Astrocyte (in vitro differentiated cells and primary cell): Measurements from ENCODE around the gene CKMT2. TPM values are rescaled to one million over a fixed set of nuclear protein-coding genes. Genes with fewer than 3 reads are reported as not detected.

Source experiments
- DNase-seq: peaks from one replicate; pipeline ENCODE4 v3.0.0-alpha.2; 2010; ENCODE audit warnings: low read depth
- FAIRE-seq: peaks from 2 replicates; lab custom pipeline; 2011; peaks lifted over from hg19 to GRCh38; lab: Jason Lieb, UNC
- H2AFZ ChIP-seq: 2 replicates; pipeline ENCODE4 v1.6.0; 2012; ENCODE audit warnings: low read depth, low read length, inconsistent platforms
- H3K27ac ChIP-seq: 2 replicates; pipeline ENCODE4 v1.5.1; 2011; ENCODE audit warnings: low read depth, low read length, inconsistent platforms
- H3K27me3 ChIP-seq: 2 replicates; pipeline ENCODE4 v1.6.0; 2011; ENCODE audit warnings: low read length, inconsistent platforms; ENCODE audit not compliant: insufficient read depth
- H3K36me3 ChIP-seq: 2 replicates; pipeline ENCODE4 v1.5.1; 2011; ENCODE audit warnings: low read length, inconsistent platforms; ENCODE audit not compliant: insufficient read depth
- H3K4me1 ChIP-seq: 2 replicates; pipeline ENCODE4 v1.5.1; 2011; ENCODE audit warnings: low read length, inconsistent platforms; ENCODE audit not compliant: insufficient read depth
- H3K4me2 ChIP-seq: 2 replicates; pipeline ENCODE4 v1.6.0; 2012; ENCODE audit warnings: low read length, inconsistent platforms
- H3K4me3 ChIP-seq: 2 replicates; pipeline ENCODE4 v1.5.1; 2011; ENCODE audit warnings: low read depth, mild to moderate bottlenecking, low read length, inconsistent platforms; ENCODE audit not compliant: insufficient read depth
- H3K79me2 ChIP-seq: 2 replicates; pipeline ENCODE4 v1.6.0; 2012; ENCODE audit warnings: mild to moderate bottlenecking, low read length, inconsistent platforms; ENCODE audit not compliant: insufficient read depth
- H3K9ac ChIP-seq: 2 replicates; pipeline ENCODE4 v1.6.0; 2012; ENCODE audit warnings: mild to moderate bottlenecking, low read length, inconsistent platforms
- H3K9me3 ChIP-seq: 2 replicates; pipeline ENCODE4 v1.5.1; 2012; ENCODE audit warnings: low read depth, mild to moderate bottlenecking, low read length, inconsistent platforms; ENCODE audit not compliant: insufficient read depth
- H4K20me1 ChIP-seq: 2 replicates; pipeline ENCODE4 v1.6.0; 2012; ENCODE audit warnings: low read length, inconsistent platforms; ENCODE audit not compliant: insufficient read depth
- H3K27ac Mint-ChIP-seq: one replicate; pipeline ENCODE4 v1.8.0; 2021; ENCODE audit warnings: mild to moderate bottlenecking, mixed read lengths; ENCODE audit not compliant: unreplicated experiment
- H3K27me3 Mint-ChIP-seq: one replicate; pipeline ENCODE4 v1.8.0; 2021; ENCODE audit warnings: low read depth, mixed read lengths; ENCODE audit not compliant: unreplicated experiment
- H3K36me3 Mint-ChIP-seq: one replicate; pipeline ENCODE4 v1.8.0; 2021; ENCODE audit warnings: low read depth, mixed read lengths; ENCODE audit not compliant: unreplicated experiment
- H3K4me1 Mint-ChIP-seq: one replicate; pipeline ENCODE4 v1.8.0; 2021; ENCODE audit warnings: low read depth, mixed read lengths; ENCODE audit not compliant: unreplicated experiment
- H3K4me3 Mint-ChIP-seq: one replicate; pipeline ENCODE4 v1.8.0; 2021; ENCODE audit warnings: mild to moderate bottlenecking, moderate library complexity, mixed read lengths; ENCODE audit not compliant: unreplicated experiment
- H3K9me3 Mint-ChIP-seq: one replicate; pipeline ENCODE4 v1.8.0; 2021; ENCODE audit warnings: mild to moderate bottlenecking, mixed read lengths; ENCODE audit not compliant: unreplicated experiment
- CTCF ChIP-seq: IDR thresholded peaks from 2 replicates; pipeline ENCODE4 v1.5.1; 2011; ENCODE audit warnings: low read depth, mild to moderate bottlenecking, inconsistent platforms, low read length, moderate library complexity; ENCODE audit not compliant: insufficient read depth
- EZH2 ChIP-seq: IDR thresholded peaks from 2 replicates; pipeline ENCODE4 v1.6.1; 2012; ENCODE audit warnings: mild to moderate bottlenecking, low read length, inconsistent platforms; ENCODE audit not compliant: insufficient read depth
- total RNA-seq: library from RNA; stranded (reverse); gene quantifications from 2 replicates; pipeline ENCODE4 v1.2.1, GENCODE V29; 2021

CKMT2 gene
- total RNA-seq, 1 donor from 2014 or later = 0.18 TPM

DNA sequence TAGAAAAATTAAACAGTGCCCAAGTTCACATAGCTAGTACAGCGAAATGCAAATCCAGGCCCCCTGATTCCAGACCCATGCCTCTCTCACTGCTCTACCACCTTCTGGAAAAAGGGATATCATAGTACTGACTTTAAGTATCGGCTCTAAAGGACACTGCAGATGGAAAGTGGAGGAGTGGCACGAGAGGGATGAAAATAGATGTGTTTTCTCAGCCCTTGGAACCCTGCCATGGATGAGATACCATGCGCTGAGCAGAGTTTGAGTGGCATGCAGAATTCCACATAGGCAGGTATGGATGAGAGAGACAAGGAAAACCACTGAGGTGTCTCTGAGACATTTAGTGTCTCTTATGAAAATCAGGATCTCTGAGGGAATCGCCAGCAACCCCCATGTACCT lies 18.8 kb downstream of the CKMT2 start:
- H3K27ac Mint-ChIP-seq = no peak overlapping the region
- Histone ChIP-seq H3K4me1 (peaks cover 13% of the 10 kb centered on the region), H3K79me2 (no peaks in the 10 kb centered on the region), H2AFZ (no peak overlapping the region), H3K36me3 (no peaks in the 10 kb centered on the region), H3K4me2 (no peak overlapping the region), H4K20me1 (peaks cover 4% of the 10 kb centered on the region), H3K27me3 (no peaks in the 10 kb centered on the region), H3K9ac (no peak overlapping the region), H3K9me3 (no peaks in the 10 kb centered on the region), H3K27ac (no peak overlapping the region), H3K4me3 (no peak overlapping the region)
- FAIRE-seq (no peak), DNase-seq (no peak)
- peaks cover 3% of the 10 kb centered on the region for H3K36me3 Mint-ChIP-seq
- H3K9me3 Mint-ChIP-seq = no peaks in the 10 kb centered on the region
- peaks cover 14% of the 10 kb centered on the region for H3K4me1 Mint-ChIP-seq
- no peaks in the 10 kb centered on the region for H3K27me3 Mint-ChIP-seq
- no peak for TF ChIP-seq CTCF
- no peak for TF ChIP-seq EZH2
- no peak overlapping the region for H3K4me3 Mint-ChIP-seq

DNA sequence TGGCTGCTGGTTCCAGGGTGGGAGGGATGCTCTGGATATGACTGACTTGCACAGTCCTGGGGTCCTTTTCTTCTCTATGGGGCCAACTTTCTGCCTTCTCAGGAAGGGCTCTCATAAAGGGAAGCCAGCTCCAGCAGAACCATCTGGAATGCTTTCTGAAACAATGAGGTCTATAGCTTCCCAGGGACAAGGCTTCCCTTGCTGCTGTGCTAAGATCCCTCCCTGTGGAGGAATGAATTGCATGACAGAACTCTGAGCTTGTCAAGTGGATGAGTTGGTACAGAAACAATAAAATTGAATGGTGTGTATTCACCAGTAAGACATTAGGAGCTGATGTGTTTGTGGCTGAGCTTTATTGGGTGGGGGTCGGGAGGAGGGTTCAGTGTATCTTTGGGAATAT lies 19.8 kb downstream of the CKMT2 start:
- no peaks in the 10 kb centered on the region for H3K79me2 ChIP-seq
- Mint-ChIP-seq H3K27ac (no peak overlapping the region), H3K4me3 (no peak overlapping the region), H3K36me3 (peaks cover 3% of the 10 kb centered on the region), H3K4me1 (peaks cover 5% of the 10 kb centered on the region), H3K27me3 (no peaks in the 10 kb centered on the region), H3K9me3 (no peaks in the 10 kb centered on the region)
- no peak overlapping the region for H3K9ac ChIP-seq
- H3K27ac ChIP-seq = no peak overlapping the region
- no peak overlapping the region for H3K4me2 ChIP-seq
- DNase-seq (no peak), FAIRE-seq (no peak)
- TF ChIP-seq CTCF (no peak), EZH2 (no peak)
- peaks cover 7% of the 10 kb centered on the region for H4K20me1 ChIP-seq
- H2AFZ ChIP-seq = no peak overlapping the region
- H3K4me1 ChIP-seq = peaks cover 4% of the 10 kb centered on the region
- no peaks in the 10 kb centered on the region for H3K27me3 ChIP-seq
- no peaks in the 10 kb centered on the region for H3K9me3 ChIP-seq
- no peak overlapping the region for H3K4me3 ChIP-seq
- no peaks in the 10 kb centered on the region for H3K36me3 ChIP-seq

DNA sequence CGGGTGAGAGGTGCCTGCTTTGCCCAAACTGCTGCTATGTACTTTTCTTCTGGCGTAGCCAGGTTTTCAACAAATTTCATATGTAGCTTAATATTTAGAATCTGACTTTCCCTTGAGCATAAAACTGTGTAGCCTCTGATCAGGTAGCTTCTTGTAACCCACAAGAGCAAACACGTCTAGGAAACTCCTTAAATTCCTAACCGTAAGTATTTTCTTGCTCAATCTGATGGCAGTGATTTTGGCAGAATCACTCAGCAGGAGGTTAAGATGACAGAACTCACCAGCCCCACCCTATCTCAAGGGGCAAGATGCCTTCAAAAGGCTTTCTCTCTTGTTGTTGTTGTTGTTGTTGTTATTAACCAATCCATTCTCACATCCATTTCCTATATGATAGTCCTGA lies 20.8 kb downstream of the CKMT2 start:
- no peak overlapping the region for H3K27ac Mint-ChIP-seq
- Histone ChIP-seq H3K4me1 (no peaks in the 10 kb centered on the region), H3K4me2 (no peak overlapping the region), H3K27ac (no peak overlapping the region), H3K36me3 (no peaks in the 10 kb centered on the region), H3K4me3 (no peak overlapping the region), H3K9ac (no peak overlapping the region), H2AFZ (no peak overlapping the region), H3K27me3 (no peaks in the 10 kb centered on the region), H3K79me2 (no peaks in the 10 kb centered on the region), H3K9me3 (no peaks in the 10 kb centered on the region), H4K20me1 (peaks cover 7% of the 10 kb centered on the region)
- DNase-seq = no peak
- H3K4me1 Mint-ChIP-seq = no peaks in the 10 kb centered on the region
- H3K27me3 Mint-ChIP-seq = no peaks in the 10 kb centered on the region
- no peaks in the 10 kb centered on the region for H3K9me3 Mint-ChIP-seq
- H3K36me3 Mint-ChIP-seq = peaks cover 3% of the 10 kb centered on the region
- H3K4me3 Mint-ChIP-seq = no peak overlapping the region
- FAIRE-seq = no peak
- TF ChIP-seq EZH2 = no peak
- no peak for TF ChIP-seq CTCF
